ENCODE results near the gene UNC93A.
"Not testable (repeated sequence)": the region's sequence is repeated elsewhere in the genome, so short reads cannot be mapped to it uniquely, and the experiment has no call there.

Gene UNC93A

DNA sequence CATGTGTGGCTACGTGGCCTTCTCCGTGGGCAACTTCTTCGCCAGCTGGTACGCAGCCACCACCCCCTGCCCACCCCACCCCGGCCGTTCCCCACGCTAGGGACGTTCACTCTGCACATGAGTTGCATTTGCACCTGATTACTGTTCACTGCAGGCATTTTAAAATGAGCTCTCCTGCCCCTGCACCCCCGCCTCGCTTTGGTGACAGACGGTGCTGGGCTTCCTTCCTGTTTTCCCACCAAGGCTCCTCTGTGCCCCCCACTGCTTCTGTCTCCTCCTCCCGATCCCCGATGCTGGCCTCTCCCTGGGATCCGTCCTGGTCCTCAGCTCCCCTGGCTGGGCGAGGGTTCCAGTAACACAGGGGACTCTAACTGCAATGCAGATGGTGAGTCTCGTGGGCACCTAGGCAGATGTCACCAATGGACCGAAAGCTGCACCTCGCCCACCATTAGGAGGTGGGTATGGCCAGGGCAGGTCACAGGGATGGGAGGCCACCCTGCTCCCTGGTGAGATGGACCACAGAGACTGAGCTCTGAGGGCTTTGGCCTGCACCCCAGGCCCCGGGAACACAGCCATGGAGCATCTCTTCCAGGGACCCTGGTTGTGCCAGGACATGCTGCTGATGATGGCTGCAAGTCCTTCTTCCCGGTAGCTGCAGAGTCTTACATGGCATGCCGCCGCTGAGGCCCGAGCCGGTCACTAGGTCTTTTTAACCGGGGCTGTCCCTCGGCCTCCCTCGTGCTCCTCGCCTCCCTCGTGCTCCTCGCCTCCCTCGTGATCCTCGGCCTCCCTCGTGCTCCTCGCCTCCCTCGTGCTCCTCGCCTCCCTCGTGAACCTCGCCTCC, 3.8 kb downstream of the UNC93A start:
- no peak for DNase-seq

DNA sequence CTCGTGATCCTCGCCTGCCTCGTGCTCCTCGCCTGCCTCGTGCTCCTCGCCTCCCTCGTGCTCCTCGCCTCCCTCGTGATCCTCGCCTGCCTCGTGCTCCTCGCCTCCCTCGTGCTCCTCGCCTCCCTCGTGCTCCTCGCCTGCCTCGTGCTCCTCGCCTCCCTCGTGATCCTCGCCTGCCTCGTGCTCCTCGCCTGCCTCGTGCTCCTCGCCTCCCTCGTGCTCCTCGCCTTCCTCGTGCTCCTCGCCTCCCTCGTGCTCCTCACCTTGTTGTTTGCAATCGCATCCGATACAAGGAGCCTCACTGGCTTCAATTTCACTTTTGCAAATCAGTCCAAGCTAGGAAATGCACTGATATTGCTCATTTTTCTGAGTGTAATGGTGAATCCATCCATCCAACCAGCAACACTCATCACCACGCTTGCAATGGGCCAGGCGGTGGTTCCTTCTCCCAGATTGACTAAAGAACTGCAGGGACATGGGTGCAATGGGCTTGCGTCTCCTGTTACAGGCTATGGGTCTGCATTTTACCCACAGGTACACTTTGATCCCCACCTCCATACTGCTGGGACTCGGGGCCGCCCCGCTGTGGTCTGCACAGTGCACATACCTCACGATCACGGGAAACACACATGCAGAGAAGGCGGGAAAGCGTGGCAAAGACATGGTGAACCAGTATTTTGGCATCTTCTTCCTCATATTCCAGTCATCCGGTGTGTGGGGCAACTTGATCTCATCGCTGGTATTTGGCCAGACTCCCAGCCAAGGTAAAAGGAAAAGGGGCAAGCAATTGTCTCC, 4.6 kb downstream of the UNC93A start:
- no peak for DNase-seq

DNA sequence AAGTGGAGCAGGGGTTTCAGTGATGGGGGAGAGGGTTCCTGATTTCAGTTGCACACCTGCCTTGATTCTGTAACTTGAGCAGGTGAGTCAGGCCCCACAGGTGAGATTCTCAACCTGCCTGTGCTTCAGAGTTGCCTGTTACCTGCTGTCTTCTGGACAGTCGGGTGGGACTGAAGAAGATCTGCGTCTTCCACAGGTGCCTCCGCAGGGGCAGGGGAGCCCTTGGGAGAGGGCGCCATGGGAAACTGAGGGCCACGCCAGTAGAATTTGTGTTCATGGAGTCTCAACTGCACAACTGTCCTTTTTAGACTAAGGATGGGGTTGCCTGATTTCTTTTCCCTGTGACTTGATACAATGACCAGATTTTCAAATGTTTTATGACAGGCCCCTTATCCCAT, 5.2 kb downstream of the UNC93A start:
- DNase-seq = no peak

DNA sequence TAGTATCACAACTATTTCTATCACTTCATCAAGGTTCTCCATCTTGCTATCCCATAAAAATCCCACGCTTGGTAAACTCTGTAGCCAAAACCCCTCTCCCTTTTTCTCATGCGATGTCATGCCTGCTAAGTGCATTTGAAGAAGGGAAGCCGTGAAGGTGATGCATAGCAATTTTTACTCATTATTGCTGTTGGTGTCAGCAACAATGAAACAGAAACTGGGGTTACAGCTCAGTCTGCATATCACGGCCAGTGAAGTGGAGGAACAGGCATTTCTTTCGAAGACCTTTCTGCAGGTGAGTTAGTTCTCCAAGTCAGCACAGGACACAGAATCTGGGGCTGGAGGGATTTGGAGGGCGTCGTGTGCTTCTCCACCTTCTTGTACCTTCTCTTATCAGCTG, 5.8 kb downstream of the UNC93A start:
- no peak for DNase-seq

DNA sequence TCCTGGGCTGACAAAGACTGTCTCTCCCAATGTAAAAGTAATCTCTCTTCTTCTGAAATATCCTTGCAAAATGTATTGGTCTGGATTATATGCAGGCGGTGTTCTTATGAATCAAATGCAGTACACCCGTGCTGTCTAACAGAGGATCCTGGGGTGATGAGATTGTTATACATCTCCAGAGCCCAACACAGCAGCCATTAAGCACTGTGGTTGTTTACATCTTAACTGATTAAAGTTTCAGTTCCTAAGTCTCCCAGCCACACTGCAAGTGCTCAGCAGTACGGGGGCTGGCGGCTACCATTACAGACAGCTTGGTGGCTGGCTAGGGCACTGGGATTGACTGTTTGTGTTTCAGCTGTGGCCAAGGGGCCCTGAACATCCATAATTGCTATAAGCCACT, 7.0 kb downstream of the UNC93A start:
- DNase-seq = peak; percentile 84

DNA sequence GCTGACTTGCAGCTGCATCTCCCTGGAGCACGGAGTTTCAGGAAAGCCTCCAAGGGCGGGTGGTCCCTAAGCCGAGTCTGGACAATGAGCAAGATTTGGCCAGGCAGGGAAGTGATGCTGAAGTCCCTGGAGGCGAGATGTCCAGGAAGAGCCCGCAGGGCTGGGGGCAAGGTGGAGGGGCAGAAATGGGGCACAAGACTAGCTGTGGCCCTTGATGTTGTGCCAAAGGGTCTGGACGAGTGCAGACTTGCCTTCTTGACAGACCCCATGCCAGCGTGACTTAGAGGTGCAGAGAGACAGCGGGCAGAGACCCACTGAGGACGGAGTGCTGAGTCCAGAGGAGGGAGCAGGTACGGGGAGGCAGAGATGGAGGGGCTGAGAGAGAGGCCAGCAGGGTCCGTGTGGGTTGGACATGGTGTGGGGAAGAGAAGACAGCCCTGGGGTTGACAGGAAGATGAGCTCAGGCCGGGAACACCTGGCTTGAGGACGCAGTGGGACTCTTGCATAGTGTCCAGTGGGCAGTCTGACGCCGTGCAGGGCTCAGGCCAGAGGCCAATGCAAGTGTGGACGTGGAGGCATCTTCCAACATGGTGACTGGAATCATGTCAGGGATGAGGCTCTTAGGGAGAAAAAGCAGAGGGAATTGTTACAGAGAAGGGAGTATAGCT, 8.7 kb downstream of the UNC93A start:
- DNase-seq = no peak

DNA sequence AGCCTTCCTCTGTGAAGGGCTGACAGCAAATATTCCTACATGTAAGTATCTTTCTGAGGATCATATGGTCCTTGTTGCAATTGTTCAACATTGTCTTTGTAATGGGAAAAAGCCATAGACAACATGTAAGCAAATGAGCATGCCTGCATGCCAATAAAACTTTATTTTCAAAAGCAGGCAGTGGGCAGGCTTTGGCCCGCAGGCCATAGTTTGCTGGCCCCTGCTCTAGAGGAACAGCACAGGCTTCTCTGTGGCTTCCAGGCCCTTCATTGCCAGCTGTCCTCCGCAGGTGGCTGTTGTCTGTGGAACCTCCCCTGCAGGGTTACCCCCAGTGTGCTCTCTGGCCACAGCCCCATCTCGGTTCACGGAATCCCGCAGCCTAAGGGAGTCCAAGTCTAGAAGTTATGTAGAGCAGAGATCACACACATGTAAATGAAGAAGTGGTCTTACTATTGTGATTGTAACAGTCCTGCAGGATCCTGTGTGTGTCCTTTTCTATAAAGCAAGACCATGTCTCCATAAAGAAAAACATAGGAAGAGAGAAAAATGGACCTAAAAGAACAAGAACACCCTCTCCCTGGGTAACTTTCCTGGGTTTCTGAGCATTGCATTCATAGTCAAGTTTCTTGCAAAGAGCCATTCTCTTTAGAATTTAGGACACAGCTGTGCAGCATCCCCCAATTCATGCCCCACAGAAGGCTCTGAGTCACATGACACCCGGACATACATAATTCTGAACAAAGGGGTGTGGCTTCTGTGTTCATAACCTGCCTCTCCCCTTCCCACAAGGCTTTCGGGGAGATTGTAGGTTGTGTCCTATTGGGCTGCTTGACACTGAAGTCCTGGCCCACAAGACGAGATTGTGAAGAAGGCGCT, 10.0 kb downstream of the UNC93A start:
- DNase-seq = no peak

DNA sequence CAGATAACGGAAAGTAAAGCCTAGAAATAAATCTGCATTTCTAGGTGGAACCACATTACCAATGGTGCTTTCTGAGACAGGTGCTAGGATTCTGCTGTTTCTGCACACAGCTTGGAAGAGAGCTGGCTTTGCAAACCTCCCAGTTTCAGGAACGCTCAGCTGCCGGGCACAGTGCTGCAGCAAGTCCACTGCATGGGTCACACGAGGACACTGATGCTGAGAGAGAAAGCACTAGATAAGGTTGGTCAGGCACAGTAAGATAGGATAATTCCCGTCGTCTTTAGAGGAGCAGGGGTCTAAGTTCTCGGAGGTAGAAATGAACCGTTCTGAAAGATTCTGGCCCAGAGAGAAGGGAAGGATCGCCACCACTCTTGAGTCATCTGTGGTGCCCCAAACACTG, 11.0 kb downstream of the UNC93A start:
- no peak for DNase-seq

DNA sequence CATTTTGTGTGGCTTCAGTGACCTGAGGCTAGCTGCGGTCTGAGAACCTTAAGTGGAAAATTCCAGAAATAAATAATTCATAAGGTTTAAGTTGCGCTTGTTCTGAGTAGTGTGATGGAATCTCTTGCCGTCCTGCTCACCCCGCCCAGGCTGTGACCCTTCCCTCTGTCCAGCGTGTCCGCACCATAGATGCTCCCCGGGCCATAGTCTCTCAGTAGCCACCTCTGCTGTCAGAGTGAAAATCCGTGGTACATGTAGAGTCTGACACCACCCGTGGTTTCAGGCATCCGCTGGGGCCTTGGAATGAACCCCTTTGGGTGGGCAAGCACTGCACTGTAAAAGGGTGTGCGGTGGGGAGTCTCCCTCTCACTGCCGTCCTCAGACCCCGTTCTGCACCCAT, 11.7 kb downstream of the UNC93A start:
- no peak for DNase-seq

DNA sequence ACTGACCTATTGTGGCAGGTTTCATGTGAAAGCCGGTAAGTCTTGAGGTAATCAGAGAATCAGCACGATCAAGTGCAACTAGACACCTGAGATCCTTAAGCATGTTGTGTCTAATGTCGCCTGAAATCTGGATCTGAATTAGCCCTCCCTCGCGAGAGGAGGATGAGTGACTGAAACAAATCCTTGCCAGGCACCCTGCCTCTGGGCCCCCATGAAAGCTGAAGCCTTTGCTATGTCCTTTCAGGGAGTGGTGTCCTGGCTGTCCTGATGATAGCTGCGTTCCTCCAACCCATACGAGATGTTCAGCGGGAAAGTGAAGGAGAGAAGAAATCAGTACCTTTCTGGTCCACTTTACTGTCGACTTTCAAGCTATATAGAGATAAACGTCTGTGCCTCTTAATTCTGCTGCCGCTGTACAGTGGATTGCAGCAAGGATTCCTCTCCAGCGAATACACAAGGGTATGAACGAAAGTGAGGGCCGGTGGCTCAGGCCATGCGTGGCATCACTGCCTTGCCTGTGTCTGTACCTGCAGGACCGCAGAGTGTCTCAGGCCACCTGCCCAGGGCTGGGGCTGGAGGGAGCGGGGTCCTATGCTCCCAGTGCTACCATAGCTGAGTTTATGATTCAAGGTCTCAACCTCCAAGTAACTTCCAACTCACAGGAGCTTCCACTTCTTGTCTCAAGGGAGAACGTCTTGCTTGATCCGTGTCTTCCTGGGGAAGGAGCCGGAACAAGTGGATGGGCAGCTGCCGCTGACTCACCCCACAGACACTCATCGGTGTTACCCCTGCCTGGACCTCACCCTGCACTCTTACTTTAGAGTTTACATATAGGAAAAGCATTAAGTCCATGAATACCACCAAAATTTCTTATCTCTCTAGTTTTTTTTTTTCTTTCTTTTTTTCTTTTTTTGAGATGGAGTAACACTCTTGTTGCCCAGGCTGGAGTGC, 12.8 kb downstream of the UNC93A start:
- no peak for DNase-seq

DNA sequence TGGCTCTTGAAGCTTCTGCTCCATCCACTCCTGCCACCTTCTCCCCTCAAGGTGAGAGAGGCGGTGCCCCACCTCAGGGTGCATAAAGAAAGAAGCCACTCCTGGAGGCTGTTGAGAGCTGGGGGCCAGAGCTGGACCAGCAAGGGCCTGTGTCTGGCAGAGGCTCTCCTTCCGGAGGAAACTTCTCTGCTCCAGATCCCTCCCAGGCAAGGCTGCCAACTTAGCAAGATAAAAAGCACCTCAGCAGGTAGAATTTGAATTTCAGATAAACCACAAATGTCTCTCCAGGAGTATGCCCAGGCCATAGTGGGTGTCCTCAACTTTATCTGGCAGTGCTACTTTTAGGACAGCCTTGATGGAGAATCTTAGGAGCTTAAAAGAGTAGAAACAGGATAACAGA, 13.8 kb downstream of the UNC93A start:
- no peak for DNase-seq

DNA sequence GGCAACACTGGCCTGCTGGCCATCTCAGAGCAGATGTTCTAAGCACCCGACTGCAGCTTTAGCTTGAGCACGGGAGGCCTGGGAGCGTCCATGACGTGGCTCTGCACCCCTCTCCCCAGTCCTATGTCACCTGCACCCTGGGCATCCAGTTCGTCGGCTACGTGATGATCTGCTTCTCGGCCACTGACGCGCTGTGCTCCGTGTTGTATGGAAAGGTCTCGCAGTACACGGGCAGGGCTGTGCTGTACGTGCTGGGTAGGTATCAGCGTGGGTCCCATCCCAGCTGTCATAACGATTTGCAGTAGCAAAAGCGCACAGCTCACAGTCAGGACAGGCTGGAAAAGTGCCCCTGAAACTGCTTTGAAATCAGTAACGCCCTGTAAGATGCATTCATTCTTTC, 14.7 kb downstream of the UNC93A start:
- no peak for DNase-seq

DNA sequence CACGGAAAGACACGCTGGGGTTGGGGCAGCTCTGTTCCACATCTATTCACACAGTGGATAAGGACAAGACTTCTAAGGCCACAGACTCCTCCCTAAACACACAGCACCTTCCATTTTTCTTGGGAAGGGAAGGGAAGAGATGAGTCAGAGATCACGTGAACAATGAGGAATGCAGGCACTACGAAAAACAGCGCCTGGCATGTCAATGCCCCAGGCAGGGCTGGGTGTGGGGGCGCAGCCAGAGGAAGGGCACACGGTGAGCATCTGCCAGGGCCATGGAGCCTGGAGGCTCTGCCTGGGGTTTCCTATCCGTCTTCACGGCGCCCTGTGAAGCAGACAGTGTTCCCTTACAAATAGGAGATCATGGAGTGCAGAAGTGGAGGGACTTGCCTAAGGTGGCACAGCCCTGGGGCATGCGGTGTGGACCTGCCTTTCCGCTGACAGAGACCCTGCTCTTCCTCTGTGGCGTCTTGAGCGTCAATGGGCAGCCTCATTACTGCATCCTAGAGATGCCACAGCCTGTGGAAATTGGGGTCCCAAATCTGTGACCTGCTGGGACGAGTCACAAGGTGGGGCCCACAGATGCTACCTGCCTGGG, 15.4 kb downstream of the UNC93A start:
- DNase-seq = no peak

DNA sequence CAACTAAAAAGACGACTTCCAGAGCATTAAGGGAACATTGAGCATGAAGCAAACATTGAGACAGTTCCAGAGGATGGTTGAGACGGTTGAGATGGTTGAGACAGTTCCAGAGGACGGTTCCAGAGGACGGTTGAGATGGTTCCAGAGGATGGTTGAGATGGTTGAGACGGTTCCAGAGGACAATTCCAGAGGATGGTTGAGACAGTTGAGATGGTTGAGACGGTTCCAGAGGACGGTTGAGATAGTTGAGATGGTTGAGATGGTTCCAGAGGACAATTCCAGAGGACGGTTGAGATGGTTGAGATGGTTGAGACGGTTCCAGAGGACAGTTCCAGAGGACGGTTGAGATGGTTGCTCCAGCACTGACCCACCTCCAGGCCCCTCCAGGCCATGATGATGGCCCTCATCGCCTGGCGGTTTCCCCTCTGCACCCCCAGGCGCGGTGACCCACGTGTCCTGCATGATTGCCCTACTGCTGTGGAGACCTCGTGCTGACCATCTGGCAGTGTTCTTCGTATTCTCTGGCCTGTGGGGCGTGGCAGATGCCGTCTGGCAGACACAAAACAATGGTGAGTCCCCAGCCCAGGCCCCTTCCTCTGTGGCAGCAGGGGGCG, 16.3 kb downstream of the UNC93A start:
- no peak for DNase-seq

DNA sequence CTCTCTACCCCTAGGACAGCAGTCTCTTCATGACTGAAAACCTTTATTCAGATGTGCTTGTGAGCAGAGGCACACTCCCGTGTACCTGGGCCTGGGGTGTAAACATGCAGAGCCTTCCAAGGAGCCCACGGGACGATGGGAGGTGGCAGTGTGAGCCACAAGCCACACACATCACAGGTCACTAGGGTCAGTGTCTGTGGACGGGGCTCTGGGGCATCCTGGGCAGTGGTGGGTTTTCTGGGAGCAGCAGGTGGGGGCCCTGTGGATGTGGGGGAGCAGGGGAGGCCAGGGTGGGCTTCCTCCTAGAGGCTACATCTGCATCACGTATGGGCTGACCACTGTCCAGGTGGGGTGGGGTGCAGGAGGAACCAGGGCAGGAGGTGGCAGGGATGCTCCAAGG, 17.1 kb downstream of the UNC93A start:
- no peak for DNase-seq

DNA sequence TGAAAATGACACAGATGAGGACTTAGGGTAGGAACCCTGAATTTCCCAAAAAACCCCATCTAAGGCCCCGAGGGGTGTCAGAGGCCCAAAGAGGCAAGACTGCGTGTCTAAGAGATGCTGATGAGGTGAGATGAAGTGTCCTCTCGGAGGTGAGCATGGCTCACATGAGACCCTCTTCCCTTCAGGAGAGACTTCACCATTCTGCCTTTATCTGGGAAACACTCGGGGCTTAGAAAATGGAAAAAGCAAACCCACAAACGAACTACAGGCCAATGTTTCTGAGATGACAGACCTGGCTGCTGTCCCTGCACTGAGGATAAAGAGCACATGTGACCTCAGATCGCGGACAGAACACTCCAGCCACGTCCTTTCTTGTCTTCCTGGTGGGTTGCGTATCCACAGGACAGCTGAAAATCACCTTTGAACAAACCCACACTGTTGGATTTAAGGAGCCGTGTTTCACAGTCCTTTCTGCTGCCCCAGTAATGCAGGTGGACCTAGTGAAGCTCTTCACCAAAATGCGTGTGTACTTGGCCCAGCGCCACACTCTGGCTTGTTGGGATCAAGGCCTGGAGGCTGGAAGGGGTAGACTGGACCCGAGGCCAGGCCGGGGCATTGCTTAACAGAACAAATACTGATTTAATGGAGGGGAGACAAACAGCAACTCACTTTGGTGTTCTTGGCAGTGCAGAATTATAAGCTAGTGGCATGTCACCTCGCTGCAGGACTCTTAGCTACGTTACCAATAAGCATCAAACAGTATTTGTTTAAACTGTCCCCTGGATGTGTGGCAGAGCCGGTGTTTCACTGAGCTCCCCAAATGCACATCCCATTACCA, 18.5 kb downstream of the UNC93A start:
- DNase-seq = not testable (repeated sequence)

DNA sequence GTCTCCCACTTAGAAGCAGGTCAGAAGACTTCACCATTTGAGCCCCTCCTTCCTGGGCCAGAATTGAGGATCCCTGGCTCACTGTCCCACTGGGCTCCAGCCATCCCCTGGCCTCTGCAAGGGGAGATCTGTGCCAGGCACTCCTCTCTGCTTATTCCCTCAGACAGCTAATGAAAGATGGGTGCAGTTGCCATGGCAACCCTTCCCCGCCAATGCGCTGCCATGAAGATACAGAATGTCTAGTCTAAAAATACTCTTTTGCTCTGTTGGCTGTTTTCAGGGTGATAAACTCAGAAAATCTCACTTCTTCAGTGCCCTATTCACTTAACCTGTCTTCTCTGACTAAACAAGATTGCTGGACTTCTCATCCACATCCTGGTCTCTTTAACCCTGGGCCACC, 20.2 kb downstream of the UNC93A start:
- DNase-seq = no peak

DNA sequence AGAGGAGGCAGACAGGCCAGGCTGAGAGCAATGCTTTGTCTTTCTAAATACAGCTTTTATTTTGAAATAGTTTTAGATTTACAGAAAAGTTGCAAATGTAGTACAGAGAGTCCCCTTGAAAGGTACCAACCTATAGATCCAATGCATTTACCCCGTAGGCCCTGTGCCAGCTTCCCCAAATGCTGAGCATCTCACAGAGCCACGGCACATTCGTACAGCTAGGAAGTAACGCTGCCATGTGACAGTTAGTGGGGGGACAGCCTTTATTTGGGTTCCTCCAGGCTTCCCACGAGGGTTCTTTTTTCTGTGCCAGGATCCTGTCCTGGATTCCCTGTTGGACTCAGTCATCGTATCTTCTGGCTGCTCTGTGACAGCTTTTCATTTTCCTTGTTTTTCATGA, 20.6 kb downstream of the UNC93A start:
- DNase-seq = not testable (repeated sequence)

DNA sequence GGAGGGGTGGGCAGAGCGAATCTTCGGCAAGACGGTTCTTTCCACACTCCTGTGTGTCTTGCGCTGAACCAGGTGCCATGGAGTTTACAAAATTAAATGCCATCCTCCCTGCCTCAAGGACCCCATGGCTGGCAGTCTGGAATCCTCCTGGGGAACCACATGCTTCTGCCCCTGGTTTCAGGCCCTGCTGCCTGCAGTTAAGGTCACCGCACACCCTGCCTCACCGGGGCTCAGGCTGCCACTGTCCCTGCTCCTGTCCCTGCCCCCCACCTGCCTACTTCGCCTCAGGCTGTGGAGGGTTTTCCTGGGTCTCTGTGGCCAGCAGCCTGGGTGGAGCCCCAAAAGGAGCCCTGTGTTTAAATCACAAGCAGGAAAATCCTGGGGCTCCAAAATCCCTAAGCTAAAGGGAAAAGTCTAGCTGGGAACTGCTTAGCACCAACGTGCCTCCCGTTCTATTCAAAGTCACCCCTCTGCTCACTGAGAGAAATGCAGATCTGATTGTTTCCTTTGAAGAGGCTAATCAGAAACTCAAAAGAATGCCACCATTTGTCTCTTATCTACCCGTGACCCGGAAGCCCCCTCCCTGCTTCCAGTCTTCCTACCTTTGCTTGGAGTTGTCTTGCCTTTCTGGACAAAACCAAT, 23.2 kb downstream of the UNC93A start:
- no peak for DNase-seq

Measured in MV-4-11 (cell line).